Ramos (cell line): ENCODE measurements around the gene FAM181A.

Experiments
- in situ Hi-C: fragments of 300-500 bp; cut with MboI; formaldehyde crosslinking; loops from one replicate; pipeline ENCODE4 v1.14.3; 2022; ENCODE audit warnings: low sequenced_read_pairs; ENCODE audit not compliant: unreplicated experiment

Gene FAM181A

DNA sequence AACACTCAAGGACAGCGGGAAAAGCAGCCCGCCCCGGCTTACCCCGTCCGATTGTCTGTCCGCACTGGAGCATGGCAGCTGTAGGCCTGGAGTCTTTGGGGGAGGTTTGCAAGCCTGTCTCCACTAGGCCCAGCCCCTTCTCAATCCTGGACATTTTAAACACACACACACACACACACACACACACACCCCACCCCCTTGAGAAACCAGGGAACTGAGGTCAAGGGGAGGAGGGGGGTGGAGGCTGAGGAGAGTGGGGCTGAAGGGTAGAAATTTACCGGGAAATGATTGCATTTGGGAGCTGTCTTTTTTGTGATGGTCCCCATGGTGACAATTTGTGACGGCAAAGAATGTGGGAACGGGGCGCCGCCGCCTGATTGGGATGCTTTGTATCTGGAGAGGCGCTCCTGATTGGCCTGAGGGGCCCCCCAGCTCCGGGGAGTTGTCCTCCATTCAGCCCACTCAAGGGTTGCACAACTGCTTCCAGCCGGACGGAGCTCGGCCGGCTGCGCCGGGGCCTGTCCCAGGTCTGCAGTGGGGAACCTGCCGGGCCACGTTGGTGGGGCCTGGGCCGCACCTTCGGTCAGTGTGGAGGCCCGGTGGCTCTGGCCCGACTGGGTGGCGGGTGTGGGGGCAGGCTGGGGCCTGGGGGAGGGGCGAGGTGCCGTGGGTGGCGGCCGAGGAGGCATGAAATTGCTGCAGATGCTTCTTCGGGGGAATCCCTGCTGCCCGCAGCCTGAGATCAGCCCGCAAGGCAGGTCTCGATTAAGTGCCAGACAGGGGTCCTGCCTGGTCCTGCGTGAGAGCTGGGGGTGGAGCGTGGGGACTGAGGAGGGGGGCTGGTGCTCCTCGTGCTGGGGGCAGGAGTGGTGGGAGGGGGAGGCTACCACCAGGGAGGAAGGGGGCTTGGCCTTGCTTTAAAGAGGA lies at the start of gene FAM181A:
Gene FAM181A, plus strand, starts transcription at position 472 of the 927 bp plus-strand sequence. CDS start 942 bp downstream, outside the sequence.
- in situ Hi-C loops = no loop called here

DNA sequence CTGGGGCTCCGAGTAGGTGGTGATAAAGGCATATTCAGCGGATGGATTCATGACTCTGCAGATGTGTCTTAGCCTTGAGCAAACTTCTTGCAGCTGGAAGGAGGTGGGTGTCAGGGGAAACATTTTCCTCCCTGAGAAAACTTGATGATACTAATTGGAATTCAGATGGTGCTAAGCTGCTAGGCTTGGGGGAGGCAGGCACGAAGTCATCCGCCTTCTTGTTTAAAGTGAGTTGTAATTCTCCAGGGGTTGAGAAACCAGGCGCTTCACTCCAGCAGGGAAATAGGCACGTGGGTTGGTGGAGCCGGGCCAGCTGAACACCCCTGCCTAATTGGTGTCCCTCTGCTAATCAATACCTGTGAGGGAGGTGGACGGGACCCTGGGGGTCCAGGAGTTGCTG lies 48.9 kb upstream of the FAM181A start:
- in situ Hi-C loops = no loop called here

GRCh38 chr14:93878871-93879270 lies 48.3 kb upstream of the FAM181A start:
- in situ Hi-C loops = no loop called here

- in situ Hi-C loops = no loop called here
These were observed 47.7 kb upstream of the FAM181A start for GRCh38 chr14:93879362-93879983.

DNA sequence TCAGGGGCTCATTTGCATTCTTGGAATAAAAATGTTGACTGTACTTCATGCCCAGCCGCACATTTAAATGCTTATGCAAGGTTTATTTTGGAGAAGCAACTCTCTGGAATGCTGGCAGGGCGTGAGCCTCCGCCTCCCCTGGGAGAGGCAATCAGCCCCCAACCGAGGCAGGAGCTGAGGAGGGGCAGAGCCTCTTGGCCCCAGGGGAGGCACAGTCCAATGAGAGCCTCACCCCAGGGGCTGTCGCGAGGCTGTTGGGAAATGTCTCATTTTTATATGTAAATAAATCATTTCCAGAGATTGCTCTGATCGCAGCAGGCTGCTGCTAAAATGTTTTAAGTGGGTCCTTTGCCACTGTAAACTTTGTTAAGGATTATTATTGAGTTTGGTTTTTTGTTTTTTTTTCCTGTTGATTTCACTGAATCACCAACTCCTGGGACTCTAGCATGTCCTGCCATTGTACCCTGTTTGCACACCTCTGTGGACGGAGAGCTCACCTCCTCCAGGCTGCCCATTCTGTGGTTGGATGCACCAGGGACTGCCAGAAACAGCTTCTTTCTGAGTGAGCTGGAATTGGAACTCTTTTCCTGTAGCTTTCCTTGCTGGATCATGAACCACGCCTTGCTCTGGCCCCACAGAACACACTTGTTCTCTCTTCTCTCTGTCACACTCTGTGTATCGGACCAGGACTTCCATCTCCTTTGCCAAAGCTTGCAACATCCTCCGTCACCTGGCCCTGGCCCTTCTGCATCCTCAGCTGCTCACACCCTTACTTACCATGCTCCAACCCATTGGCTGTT lies 46.9 kb upstream of the FAM181A start:
- in situ Hi-C loops = no loop called here

- in situ Hi-C loops = no loop called here
These were observed 42.2 kb upstream of the FAM181A start for GRCh38 chr14:93884950-93885349.

GRCh38 chr14:93888995-93889394 lies 38.1 kb upstream of the FAM181A start:
- in situ Hi-C loops = no loop called here

GRCh38 chr14:93889739-93890483 lies 37.2 kb upstream of the FAM181A start:
- in situ Hi-C loops = loop anchor here (10.0 kb wide), 1 partner anchor 235 kb away; no protein-coding TSS in a partner anchor

DNA sequence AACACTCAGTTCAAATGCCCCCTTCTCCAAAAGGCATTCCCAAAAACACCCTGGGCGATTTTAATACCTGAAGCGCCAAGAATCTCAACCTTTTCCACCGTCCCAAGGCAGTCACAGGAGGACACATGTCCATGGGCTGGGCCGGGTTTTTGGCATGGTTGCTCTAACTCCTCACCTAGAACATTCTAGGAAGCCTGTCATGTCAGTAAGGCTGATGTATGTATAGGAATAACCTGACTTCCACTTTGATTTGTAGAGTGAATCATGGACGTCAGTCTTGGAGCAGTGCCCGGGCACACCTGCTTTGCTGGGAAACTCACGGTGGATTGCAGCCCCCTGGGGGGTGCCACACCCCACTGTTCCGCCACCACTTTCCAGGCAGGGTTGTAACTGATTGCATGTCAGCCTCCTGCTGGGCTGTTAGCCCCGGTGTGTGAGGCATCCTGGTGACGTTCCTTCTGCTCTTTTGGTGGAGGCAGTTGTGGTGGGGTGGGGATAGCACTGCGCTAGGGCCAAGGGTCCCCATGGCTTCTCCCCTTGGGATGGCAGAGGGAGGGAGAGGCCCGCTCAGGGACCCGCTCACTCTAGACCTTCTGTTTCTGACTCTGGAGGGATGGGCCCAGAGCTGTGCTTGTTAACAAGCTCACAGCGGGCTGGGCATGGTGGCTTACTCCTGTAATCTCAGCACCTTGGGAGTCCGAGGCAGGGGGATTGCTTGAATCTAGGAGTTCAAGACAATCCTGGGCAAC lies 35.2 kb upstream of the FAM181A start:
- in situ Hi-C loops = loop anchor here (10.0 kb wide), 1 partner anchor 237 kb away; no protein-coding TSS in a partner anchor

DNA sequence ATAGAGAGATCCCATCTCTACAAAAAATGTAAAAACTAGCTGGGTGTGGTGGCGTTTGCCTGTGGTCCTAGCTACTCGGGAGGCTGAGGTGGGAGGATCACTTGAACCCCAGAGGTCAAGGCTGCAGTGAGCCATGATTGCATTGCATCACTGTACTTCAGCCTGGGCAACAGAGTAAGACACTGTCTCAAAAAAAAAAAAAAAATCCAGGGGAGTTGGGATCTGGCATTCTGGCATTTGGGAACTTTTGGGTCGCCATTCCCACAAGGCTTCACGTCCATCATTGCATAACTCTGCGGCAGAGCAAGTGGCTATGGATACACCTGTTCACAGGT lies 34.7 kb upstream of the FAM181A start:
- in situ Hi-C loops = loop anchor here (10.0 kb wide), 1 partner anchor 238 kb away; no protein-coding TSS in a partner anchor

- in situ Hi-C loops = loop anchor here (10.0 kb wide), 1 partner anchor 238 kb away; no protein-coding TSS in a partner anchor
These were observed 34.1 kb upstream of the FAM181A start for GRCh38 chr14:93892923-93893558.

DNA sequence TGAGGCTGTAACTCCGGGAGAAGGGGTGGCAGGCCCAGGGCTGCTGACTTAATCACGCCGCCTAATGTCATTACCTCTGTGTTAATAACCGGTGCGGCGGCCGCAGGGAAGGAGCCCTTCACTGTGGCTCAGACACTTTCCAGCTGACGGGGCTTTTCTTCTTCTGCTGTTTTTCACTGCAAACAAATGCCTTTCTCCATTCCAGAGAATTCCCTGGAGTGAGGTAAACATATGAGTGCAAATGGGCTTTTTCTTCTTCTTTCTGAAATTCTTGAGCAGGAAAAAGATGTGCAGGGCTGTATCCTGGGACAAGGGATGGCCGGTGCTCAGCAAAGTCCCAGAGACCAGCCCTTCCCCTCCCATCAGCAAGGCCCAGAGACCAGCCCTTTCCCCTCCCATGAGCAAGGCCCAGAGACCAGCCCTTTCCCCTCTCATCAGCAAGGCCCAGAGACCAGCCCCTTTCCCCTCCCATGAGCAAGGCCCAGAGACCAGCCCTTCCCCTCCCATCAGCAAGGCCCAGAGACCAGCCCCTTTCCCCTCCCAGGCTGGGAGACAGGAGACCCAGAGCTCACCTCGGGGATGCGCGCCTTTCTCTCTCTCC lies 33.4 kb upstream of the FAM181A start:
- in situ Hi-C loops = loop anchor here (10.0 kb wide), 1 partner anchor 239 kb away; no protein-coding TSS in a partner anchor

- in situ Hi-C loops = loop anchor here (10.0 kb wide), 1 partner anchor 240 kb away; no protein-coding TSS in a partner anchor
These were observed 32.0 kb upstream of the FAM181A start for GRCh38 chr14:93895023-93895604.

- in situ Hi-C loops = loop anchor here (10.0 kb wide), 1 partner anchor 243 kb away; no protein-coding TSS in a partner anchor
These were observed 29.7 kb upstream of the FAM181A start for GRCh38 chr14:93897476-93897845.

DNA sequence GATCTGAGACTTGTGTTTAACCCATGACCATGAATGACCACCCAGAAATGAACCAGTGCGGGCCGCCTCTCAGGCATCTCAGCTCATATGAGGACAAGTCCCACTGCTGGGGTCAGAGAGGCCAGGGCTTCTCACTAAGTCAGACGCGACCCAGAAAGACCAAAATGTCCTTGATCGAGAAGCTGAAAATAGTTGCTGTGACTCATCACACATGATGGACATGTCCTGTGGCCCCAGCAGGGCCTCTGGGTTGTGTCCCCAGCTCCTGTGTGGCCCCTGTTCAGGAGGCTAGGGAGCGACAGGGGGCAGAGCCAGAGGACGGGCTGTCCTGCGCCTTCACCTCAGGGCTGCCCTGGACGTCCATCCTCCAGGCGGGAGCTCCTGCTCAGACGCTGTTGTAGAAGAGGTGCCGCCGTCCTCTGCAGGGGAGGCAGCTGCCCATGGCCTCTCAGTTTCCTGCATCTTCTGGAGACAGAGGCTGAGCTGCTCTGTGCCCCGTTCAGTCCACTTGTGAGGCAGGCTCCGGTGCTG lies 29.0 kb upstream of the FAM181A start:
- in situ Hi-C loops = loop anchor here (10.0 kb wide), 1 partner anchor 243 kb away; no protein-coding TSS in a partner anchor

- in situ Hi-C loops = loop anchor here (10.0 kb wide), 1 partner anchor 244 kb away; no protein-coding TSS in a partner anchor
These were observed 28.4 kb upstream of the FAM181A start for GRCh38 chr14:93898731-93899130.

DNA sequence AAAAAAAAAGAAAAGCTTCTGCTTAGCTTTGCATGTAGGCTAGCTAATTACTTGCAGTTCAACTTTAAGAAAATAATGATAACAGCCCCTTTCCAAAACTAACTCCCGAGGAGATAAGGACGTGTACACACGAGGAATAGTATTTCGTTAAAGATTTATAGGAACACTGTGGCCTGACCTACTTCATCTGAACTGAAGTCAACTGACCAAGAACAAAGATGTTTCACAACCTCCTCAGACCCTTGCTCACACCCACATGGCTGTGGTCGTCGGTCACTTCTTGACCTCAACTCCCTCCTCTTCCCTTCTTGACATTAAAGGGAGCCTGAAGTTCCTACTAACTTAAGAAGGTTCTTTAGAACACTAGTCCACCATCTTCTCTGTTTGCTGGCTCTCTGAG lies 25.3 kb upstream of the FAM181A start:
- in situ Hi-C loops = no loop called here
